BE2C (cell line): ENCODE measurements around the gene SUCLG2.

Experiments
- DNase-seq: peaks from one replicate; pipeline ENCODE4 v3.0.0-alpha.2; 2020
- H3K27me3 ChIP-seq: fragments of 250-450 bp; sonication (Bioruptor Pico); 2 replicates; pipeline ENCODE4 v1.5.1; 2020; ENCODE audit warnings: mild to moderate bottlenecking
- H3K36me3 ChIP-seq: fragments of 250-450 bp; sonication (Bioruptor Pico); 2 replicates; pipeline ENCODE4 v1.5.1; 2020; ENCODE audit warnings: mild to moderate bottlenecking
- H3K4me1 ChIP-seq: fragments of 250-450 bp; sonication (Bioruptor Pico); 2 replicates; pipeline ENCODE4 v1.5.1; 2020
- H3K4me3 ChIP-seq: 2 replicates; pipeline ENCODE4 v1.5.1; 2011; ENCODE audit warnings: low read depth, low read length
- H3K9me3 ChIP-seq: fragments of 250-450 bp; sonication (Bioruptor Pico); 2 replicates; pipeline ENCODE4 v1.5.1; 2020
- TF ChIP-seq, protein P1 (sequence below): IDR thresholded peaks from 2 replicates; pipeline ENCODE4 v1.5.1; 2012; ENCODE audit warnings: mild to moderate bottlenecking, low read depth, low read length

Gene SUCLG2

GRCh38 chr3:67489816-67490215, 164.6 kb downstream of the SUCLG2 start:
- Histone ChIP-seq H3K27me3 (no peaks in the 10 kb centered on the region), H3K4me3 (no peak overlapping the region), H3K9me3 (no peaks in the 10 kb centered on the region), H3K36me3 (no peaks in the 10 kb centered on the region; the same call in 1 of the 2 replicates), H3K4me1 (no peaks in the 10 kb centered on the region)
- TF ChIP-seq, protein P1, sequence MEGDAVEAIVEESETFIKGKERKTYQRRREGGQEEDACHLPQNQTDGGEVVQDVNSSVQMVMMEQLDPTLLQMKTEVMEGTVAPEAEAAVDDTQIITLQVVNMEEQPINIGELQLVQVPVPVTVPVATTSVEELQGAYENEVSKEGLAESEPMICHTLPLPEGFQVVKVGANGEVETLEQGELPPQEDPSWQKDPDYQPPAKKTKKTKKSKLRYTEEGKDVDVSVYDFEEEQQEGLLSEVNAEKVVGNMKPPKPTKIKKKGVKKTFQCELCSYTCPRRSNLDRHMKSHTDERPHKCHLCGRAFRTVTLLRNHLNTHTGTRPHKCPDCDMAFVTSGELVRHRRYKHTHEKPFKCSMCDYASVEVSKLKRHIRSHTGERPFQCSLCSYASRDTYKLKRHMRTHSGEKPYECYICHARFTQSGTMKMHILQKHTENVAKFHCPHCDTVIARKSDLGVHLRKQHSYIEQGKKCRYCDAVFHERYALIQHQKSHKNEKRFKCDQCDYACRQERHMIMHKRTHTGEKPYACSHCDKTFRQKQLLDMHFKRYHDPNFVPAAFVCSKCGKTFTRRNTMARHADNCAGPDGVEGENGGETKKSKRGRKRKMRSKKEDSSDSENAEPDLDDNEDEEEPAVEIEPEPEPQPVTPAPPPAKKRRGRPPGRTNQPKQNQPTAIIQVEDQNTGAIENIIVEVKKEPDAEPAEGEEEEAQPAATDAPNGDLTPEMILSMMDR: no peak
- DNase-seq: no peak

DNA sequence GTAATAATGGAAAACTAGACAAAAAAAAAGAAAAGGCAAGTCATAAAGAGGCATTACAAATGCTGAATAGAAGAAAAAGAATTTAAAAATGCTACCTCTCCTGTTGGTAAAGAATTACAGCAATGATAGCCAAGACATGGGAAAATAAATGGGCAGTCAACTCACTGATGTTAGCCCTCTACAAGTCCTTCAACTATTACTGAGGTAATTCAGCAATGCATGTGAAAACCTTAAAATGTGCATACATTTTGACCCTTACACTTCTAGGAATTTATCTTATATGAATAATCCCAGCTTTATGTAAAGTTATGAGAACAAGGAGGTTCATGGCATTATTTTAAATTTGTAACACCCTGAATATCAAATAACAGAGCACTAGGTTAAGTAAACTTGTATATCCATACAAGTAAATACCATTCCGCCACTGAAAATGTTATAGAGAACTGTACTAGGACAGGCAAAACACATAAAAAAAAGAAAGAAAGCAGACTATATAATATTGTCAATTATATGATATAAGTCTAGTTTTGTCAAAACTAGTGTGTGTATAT, 166.8 kb downstream of the SUCLG2 start:
- Histone ChIP-seq H3K27me3 (no peaks in the 10 kb centered on the region), H3K36me3 (no peaks in the 10 kb centered on the region), H3K9me3 (no peaks in the 10 kb centered on the region), H3K4me1 (no peaks in the 10 kb centered on the region), H3K4me3 (no peak overlapping the region)
- TF ChIP-seq, protein P1: no peak
- no peak for DNase-seq

- no peaks in the 10 kb centered on the region for H3K27me3 ChIP-seq
- H3K9me3 ChIP-seq: no peaks in the 10 kb centered on the region
- DNase-seq: no peak
- H3K36me3 ChIP-seq: no peaks in the 10 kb centered on the region
- no peak overlapping the region for H3K4me3 ChIP-seq
- H3K4me1 ChIP-seq: no peaks in the 10 kb centered on the region
- TF ChIP-seq, protein P1: no peak
These were observed 167.5 kb downstream of the SUCLG2 start for GRCh38 chr3:67486883-67487282.

DNA sequence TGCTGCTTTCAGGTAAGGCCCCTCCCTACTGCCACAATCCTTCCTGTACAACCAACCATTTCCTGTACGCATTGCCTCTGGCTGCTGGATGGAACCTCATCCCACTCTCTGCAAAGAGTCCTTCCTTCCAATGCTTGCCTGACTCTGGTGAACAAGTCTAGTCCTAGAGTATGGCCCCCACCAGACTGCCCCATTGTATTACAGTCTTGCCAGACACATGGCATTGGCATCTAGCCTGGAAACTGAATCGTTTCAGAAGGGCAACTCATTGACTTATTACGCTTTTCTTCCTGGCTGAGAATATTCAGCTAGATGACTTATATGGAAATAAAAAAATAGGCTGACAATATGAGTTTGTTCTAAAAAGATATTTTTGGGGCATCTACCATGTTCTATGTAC, 170.3 kb downstream of the SUCLG2 start:
- no peak for DNase-seq
- no peaks in the 10 kb centered on the region for H3K36me3 ChIP-seq
- no peaks in the 10 kb centered on the region; the same call in 1 of the 2 replicates for H3K4me1 ChIP-seq
- TF ChIP-seq, protein P1: no peak
- no peaks in the 10 kb centered on the region for H3K9me3 ChIP-seq
- no peaks in the 10 kb centered on the region for H3K27me3 ChIP-seq
- H3K4me3 ChIP-seq: no peak overlapping the region

- Histone ChIP-seq H3K9me3 (no peaks in the 10 kb centered on the region), H3K27me3 (no peaks in the 10 kb centered on the region), H3K4me1 (no peaks in the 10 kb centered on the region; the same call in 1 of the 2 replicates), H3K4me3 (no peak overlapping the region), H3K36me3 (no peaks in the 10 kb centered on the region)
- TF ChIP-seq, protein P1: no peak
- DNase-seq: peak; percentile 45
These were observed 173.3 kb downstream of the SUCLG2 start for GRCh38 chr3:67481126-67481525.

DNA sequence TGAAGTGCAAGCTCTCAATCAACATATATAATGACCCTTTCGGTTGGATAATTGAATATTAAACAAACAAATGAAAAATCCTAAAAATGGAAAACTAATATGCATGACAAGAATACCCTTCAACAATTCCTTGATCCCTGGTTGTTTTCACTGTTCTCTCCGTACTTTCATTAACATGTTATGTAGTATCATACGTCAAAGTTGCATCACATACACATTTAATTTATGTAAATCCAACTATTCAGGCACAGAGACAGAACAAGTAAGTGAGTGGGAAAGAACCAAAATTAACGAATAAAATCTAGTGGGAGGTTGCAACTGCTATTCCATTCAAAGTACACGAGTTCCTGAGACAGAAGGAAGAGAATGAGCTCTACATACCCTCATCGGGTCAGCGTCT, 176.0 kb downstream of the SUCLG2 start:
- DNase-seq: no peak
- Histone ChIP-seq H3K27me3 (no peaks in the 10 kb centered on the region), H3K36me3 (no peaks in the 10 kb centered on the region), H3K4me1 (no peaks in the 10 kb centered on the region; the same call in 1 of the 2 replicates), H3K9me3 (no peaks in the 10 kb centered on the region), H3K4me3 (no peak overlapping the region)
- TF ChIP-seq, protein P1: no peak
